Ascending aorta (tissue), 2 donors: ENCODE data around the gene CABLES1. TPM values are rescaled to one million over a fixed set of nuclear protein-coding genes. Genes with fewer than 3 reads are reported as not detected.
A peak's percentile ranks its signal among the peaks of the same experiment; 100 is the strongest.

Source experiments
- DNase-seq, 2 donors: peaks; one replicate each; pipeline ENCODE4 v3.0.0-alpha.2; 2019; ENCODE audit warnings: low spot score in 2 of 2
- H3K27ac ChIP-seq, 2 donors: fragments of 200-600 bp; sonication (generic); one replicate each; pipeline ENCODE4 v1.5.1; 2016 to 2017; ENCODE audit warnings: mild to moderate bottlenecking in 1 of 2
- H3K27me3 ChIP-seq: fragments of 200-600 bp; sonication (generic); one replicate; pipeline ENCODE4 v1.5.1; 2017
- H3K36me3 ChIP-seq, 2 donors: fragments of 200-600 bp; sonication (generic); one replicate each; pipeline ENCODE4 v1.5.1; 2016
- H3K4me1 ChIP-seq, 2 donors: fragments of 200-600 bp; sonication (generic); one replicate each; pipeline ENCODE4 v1.5.1; 2016 to 2017; ENCODE audit warnings: mild to moderate bottlenecking in 1 of 2
- H3K4me3 ChIP-seq, 2 donors: fragments of 200-600 bp; sonication (generic); one replicate each; pipeline ENCODE4 v1.5.1; 2016 to 2017; ENCODE audit warnings: mild to moderate bottlenecking in 1 of 2
- H3K9me3 ChIP-seq, 2 donors: fragments of 200-600 bp; sonication (generic); one replicate each; pipeline ENCODE4 v1.5.1; 2016
- intact Hi-C: fragments of 100-400 bp; cut with DNase I; formaldehyde crosslinking; loops from one replicate; pipeline ENCODE4 v1.15.1; 2023
- total RNA-seq: library from RNA; depleted of rRNA; stranded (reverse); fragments of >200 nt; gene quantifications from one replicate; pipeline ENCODE4 v1.1.0, GENCODE V29; 2016
- TF ChIP-seq, protein P1 (sequence below), 3 experiments: fragments of 200-600 bp in 2 of 3; fragments of 450-650 bp in 1 of 3; sonication (generic) in 2 of 3; IDR thresholded peaks; one replicate each; pipeline ENCODE4 v1.5.1; 2016 to 2019; ENCODE audit warnings: antibody characterized with exemption in 3 of 3, mild to moderate bottlenecking in 1 of 3, moderate library complexity in 1 of 3

The CABLES1 gene
- total RNA-seq, 1 donor from 2014 or later = 5.4 TPM

DNA sequence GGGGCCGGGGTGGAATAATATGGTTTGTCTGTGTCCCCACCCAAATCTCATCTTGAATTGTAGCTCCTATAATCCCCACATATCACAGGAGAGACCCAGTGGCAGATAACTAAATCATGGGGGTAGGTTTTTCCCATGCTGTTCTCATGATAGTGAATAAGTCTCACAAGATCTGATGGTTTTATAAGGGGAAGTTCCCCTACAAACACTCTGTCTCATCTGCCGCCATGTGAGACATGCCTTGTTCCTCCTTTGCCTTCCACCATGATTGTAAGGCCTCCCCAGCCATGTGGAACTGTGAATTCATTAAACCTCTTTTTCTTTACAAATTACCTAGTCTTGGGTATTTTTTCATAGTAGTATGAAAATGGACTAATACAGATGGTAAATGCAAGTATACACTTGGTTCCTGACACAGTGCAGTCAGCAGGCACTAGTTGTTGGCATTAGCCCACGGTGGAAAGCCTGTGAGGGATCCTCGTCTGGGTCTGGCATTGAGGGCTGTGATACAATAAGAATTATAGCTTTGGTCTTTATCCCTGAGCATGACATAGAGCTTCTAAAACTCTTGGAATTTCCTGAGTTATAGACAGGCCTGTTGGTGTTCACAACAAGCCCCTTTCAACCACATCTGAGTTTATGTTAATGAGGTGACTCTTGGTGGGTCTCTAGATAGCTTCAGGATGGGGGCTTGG is 135.8 kb downstream of the CABLES1 start:
- intact Hi-C loops = no loop called here
- Histone ChIP-seq H3K9me3 (no peaks in the 10 kb centered on the region), H3K4me1 (peaks cover 6 to 13% of the 10 kb centered on the region in 2 donors), H3K27ac (no peak overlapping the region), H3K4me3 (no peak overlapping the region), H3K27me3 (no peaks in the 10 kb centered on the region), H3K36me3 (no peaks in the 10 kb centered on the region)
- DNase-seq = no peak
- TF ChIP-seq, protein P1, sequence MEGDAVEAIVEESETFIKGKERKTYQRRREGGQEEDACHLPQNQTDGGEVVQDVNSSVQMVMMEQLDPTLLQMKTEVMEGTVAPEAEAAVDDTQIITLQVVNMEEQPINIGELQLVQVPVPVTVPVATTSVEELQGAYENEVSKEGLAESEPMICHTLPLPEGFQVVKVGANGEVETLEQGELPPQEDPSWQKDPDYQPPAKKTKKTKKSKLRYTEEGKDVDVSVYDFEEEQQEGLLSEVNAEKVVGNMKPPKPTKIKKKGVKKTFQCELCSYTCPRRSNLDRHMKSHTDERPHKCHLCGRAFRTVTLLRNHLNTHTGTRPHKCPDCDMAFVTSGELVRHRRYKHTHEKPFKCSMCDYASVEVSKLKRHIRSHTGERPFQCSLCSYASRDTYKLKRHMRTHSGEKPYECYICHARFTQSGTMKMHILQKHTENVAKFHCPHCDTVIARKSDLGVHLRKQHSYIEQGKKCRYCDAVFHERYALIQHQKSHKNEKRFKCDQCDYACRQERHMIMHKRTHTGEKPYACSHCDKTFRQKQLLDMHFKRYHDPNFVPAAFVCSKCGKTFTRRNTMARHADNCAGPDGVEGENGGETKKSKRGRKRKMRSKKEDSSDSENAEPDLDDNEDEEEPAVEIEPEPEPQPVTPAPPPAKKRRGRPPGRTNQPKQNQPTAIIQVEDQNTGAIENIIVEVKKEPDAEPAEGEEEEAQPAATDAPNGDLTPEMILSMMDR (IDR thresholded peaks at IDR 0.05) = no peak

DNA sequence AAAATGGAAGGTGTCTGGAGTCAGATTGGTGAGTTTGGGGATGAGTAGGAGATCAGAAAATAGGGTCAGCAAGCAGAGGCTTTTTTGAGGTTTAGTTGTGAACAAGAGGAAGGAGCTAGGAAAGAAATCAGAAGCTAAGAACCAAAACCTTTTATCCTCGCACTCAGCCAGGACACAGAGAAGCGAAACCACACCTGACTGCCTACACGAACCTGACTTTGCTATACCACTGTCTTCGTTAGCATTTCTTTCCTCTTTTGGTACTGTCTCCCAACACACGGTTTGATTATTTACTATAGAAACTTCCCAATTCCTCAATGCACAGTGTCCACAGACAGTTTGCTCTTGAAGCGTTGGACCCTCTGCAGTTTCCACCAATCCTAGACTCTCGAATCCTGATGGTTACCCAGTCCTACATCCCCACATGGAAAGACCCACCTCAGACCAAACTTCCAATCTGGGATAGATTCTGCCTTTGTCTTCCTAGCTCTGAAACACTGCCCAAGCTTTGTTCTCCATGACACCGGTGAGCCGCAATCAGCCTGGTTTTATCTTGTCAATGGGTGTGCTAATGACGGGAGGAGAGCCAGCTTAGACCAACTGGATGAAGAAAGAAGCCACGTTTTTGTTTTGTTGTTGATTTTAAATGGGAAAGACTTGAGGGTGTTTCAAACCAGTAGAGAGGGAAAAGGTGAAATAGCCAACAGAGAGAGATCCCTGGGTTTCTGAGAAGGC is 137.4 kb downstream of the CABLES1 start:
- Histone ChIP-seq H3K4me1 (peaks cover 9 to 21% of the 10 kb centered on the region in 2 donors), H3K27me3 (no peaks in the 10 kb centered on the region), H3K4me3 (no peak overlapping the region), H3K36me3 (no peaks in the 10 kb centered on the region), H3K27ac (no peak overlapping the region), H3K9me3 (no peaks in the 10 kb centered on the region)
- no peak for DNase-seq
- intact Hi-C loops = no loop called here
- TF ChIP-seq, protein P1 (IDR thresholded peaks at IDR 0.05) = no peak

DNA sequence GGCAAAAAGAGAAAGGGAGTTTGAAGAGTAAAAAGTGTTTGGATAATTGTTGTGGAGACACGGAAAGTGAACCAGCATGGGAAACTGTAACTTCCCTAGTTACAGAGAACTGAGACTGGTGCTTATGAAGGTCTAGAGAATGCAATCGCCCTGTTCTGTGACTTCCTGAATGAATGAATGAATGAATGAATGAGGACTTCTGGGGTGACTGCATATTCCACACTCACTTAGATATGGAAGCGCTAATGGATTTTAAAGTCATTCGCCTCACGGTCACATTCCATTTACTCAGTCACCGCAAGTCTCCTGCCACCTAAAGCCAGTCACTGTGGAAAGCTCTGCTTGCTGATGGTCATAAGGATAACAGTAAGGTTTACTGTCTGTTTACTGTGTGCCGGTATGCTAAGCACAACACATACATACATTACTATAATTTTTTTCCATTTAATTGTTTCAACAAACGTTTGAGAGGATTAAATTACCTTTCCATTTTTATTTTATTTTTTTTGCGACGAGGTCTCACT is 138.2 kb downstream of the CABLES1 start:
- no peak overlapping the region for H3K4me3 ChIP-seq
- intact Hi-C loops = no loop called here
- DNase-seq = no peak
- H3K36me3 ChIP-seq = no peaks in the 10 kb centered on the region
- no peaks in the 10 kb centered on the region for H3K9me3 ChIP-seq
- TF ChIP-seq, protein P1 (IDR thresholded peaks at IDR 0.05) = no peak
- H3K27ac ChIP-seq = no peak overlapping the region
- no peaks in the 10 kb centered on the region for H3K27me3 ChIP-seq
- H3K4me1 ChIP-seq = peaks cover 9 to 21% of the 10 kb centered on the region in 2 donors

DNA sequence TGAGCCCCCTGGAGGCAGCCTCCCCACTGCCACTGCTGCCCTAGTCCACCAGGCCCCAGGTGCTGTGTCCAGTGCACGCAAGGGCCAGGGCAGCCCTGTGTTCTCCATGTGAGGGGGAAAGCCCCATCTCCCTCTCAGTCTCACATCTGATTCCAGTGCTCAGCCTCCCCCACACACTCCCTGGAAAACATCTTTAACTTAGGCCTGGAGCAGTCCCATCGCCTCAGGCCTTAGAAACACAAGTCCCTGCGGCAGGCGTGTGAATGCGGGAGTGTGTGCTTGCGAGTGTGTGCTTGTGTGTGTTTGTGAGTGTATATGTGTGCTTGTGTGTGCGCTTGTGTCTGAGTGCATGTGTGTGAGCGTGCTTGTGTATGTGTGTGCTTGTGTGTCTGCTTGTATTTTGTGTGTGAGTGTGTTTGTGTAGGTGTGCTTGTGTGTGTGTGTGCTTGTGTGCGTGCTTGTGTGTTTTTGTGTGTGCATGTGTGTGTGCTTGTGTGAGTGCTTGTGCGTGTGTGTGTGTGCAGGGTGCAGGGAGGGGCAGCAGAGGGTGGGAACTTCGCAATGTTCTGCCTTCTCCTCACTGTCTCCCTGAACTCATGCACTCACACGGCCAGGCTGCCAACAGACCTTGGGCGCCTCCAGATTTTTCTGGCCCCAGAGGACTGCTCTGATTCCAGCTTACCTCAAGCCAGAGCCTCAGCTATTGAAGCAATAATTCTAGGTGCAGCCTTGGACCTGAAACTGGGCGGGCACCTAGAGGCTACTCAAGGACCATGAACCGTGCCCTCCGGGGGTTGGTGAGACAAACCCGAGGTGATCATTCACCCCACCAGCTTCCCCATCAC is 139.6 kb downstream of the CABLES1 start:
- H3K4me3 ChIP-seq = no peak overlapping the region
- H3K9me3 ChIP-seq = no peaks in the 10 kb centered on the region
- TF ChIP-seq, protein P1 (IDR thresholded peaks at IDR 0.05) = no peak
- H3K4me1 ChIP-seq = peaks cover 9 to 21% of the 10 kb centered on the region in 2 donors
- DNase-seq = no peak
- peak overlapping the region; percentile 20 to 60 for H3K27ac ChIP-seq
- H3K36me3 ChIP-seq = no peaks in the 10 kb centered on the region
- no peaks in the 10 kb centered on the region for H3K27me3 ChIP-seq
- intact Hi-C loops = loop anchor here (5.0 kb wide), 1 partner anchor 82 kb away; no protein-coding TSS in a partner anchor

DNA sequence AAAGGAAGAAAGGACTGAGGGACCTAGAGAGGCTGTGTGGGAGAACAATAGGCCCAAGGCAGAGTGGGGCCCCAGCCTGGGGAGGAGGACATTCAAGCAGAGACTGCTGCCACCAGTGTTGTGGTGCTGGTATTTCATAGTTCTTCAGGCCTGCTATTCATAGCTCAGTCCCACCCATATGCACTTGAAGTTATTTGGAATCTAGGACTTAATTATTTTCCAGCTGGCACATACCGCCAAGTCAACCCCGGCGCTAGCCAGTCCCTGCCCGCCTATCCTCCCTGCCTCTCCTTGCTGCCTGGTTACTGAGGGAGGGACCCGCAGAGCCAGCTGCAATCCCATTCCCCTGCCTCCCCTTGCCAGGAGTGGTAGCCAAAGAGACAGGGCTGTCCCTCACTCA is 141.2 kb downstream of the CABLES1 start:
- no peaks in the 10 kb centered on the region for H3K9me3 ChIP-seq
- H3K4me3 ChIP-seq = no peak overlapping the region
- no peaks in the 10 kb centered on the region for H3K36me3 ChIP-seq
- peak overlapping the region; percentile 54 to 60 for H3K27ac ChIP-seq
- intact Hi-C loops = loop anchor here (5.0 kb wide), 1 partner anchor 81 kb away; no protein-coding TSS in a partner anchor
- TF ChIP-seq, protein P1 (IDR thresholded peaks at IDR 0.05) = peak in 1 of 3 experiments; percentile 8
- no peak for DNase-seq
- H3K4me1 ChIP-seq = peaks cover 9 to 21% of the 10 kb centered on the region in 2 donors
- no peaks in the 10 kb centered on the region for H3K27me3 ChIP-seq
